ENCODE measurements around the gene QRICH1. TPM values are rescaled to one million over a fixed set of nuclear protein-coding genes. Genes with fewer than 3 reads are reported as not detected.

The QRICH1 gene
- total RNA-seq, 3 donors from 2014 or later: 73.1 to 115 (median 99.3) TPM

- peak overlapping the region; percentile 79 to 95 (median 91) for H3K4me3 ChIP-seq
- H3K36me3 ChIP-seq: peaks cover 38% of the 10 kb centered on the region
- H3K27ac ChIP-seq: peak overlapping the region; percentile 96
- no peak for DNase-seq (ENCODE audit: low spot score in 2 of 2)
- intact Hi-C loops (cut with DNase I; ENCODE audit: low total_unique reads): no loop called here
- no peak for TF ChIP-seq CTCF (IDR thresholded peaks at IDR 0.05)
- no peak for TF ChIP-seq POLR2AphosphoS5 (IDR thresholded peaks at IDR 0.05)
- TF ChIP-seq POLR2A (IDR thresholded peaks at IDR 0.05): no peak
- H3K27me3 ChIP-seq: no peaks in the 10 kb centered on the region
- H3K9me3 ChIP-seq: no peaks in the 10 kb centered on the region
- peaks cover 8 to 11% of the 10 kb centered on the region in 2 donors for H3K4me1 ChIP-seq
Measured at GRCh38 chr3:49119439-49119838, 25.6 kb upstream of the QRICH1 start.

- Histone ChIP-seq H3K27ac (peak overlapping the region; percentile 96), H3K4me1 (peaks cover 8 to 11% of the 10 kb centered on the region in 2 donors), H3K4me3 (peak overlapping the region in 2 of 3 donors; percentile 79 to 95), H3K36me3 (peaks cover 39% of the 10 kb centered on the region), H3K27me3 (no peaks in the 10 kb centered on the region), H3K9me3 (no peaks in the 10 kb centered on the region)
- TF ChIP-seq POLR2A (IDR thresholded peaks at IDR 0.05): no peak
- no peak for TF ChIP-seq CTCF (IDR thresholded peaks at IDR 0.05)
- no peak for TF ChIP-seq POLR2AphosphoS5 (IDR thresholded peaks at IDR 0.05)
- intact Hi-C loops (cut with DNase I; ENCODE audit: low total_unique reads): no loop called here
- no peak for DNase-seq (ENCODE audit: low spot score in 2 of 2)
Measured at GRCh38 chr3:49119036-49119435, 25.2 kb upstream of the QRICH1 start.

GRCh38 chr3:49112262-49112661, 18.4 kb upstream of the QRICH1 start:
- H3K36me3 ChIP-seq: peaks cover 56% of the 10 kb centered on the region

GRCh38 chr3:49111347-49111746, 17.5 kb upstream of the QRICH1 start:
- no peak for DNase-seq (ENCODE audit: low spot score in 2 of 2)
- TF ChIP-seq CTCF (IDR thresholded peaks at IDR 0.05) (no peak), POLR2A (IDR thresholded peaks at IDR 0.05) (no peak), POLR2AphosphoS5 (IDR thresholded peaks at IDR 0.05) (no peak)
- H3K9me3 ChIP-seq: no peaks in the 10 kb centered on the region
- peaks cover 49% of the 10 kb centered on the region for H3K36me3 ChIP-seq
- no peak overlapping the region for H3K27ac ChIP-seq
- H3K27me3 ChIP-seq: no peaks in the 10 kb centered on the region
- intact Hi-C loops (cut with DNase I; ENCODE audit: low total_unique reads): loop anchor here (1.0 kb wide), 1 partner anchor 25 kb away; no protein-coding TSS in a partner anchor
- no peak overlapping the region for H3K4me3 ChIP-seq
- no peaks in the 10 kb centered on the region for H3K4me1 ChIP-seq

More at GRCh38 chr3:49112262-49112661, 18.4 kb upstream of the QRICH1 start:
- intact Hi-C loops (cut with DNase I; ENCODE audit: low total_unique reads): no loop called here
- no peaks in the 10 kb centered on the region for H3K9me3 ChIP-seq
- no peak overlapping the region for H3K27ac ChIP-seq
- no peak for TF ChIP-seq POLR2AphosphoS5 (IDR thresholded peaks at IDR 0.05)
- no peak for TF ChIP-seq POLR2A (IDR thresholded peaks at IDR 0.05)
- no peak for TF ChIP-seq CTCF (IDR thresholded peaks at IDR 0.05)
- no peak for DNase-seq (ENCODE audit: low spot score in 2 of 2)
- H3K4me1 ChIP-seq: no peaks in the 10 kb centered on the region
- no peaks in the 10 kb centered on the region for H3K27me3 ChIP-seq
- H3K4me3 ChIP-seq: no peak overlapping the region

- intact Hi-C loops (cut with DNase I; ENCODE audit: low total_unique reads): loop anchor here (1.0 kb wide), 1 partner anchor 26 kb away; no protein-coding TSS in a partner anchor
- H3K27me3 ChIP-seq: no peaks in the 10 kb centered on the region
- no peak for DNase-seq (ENCODE audit: low spot score in 2 of 2)
- no peak overlapping the region for H3K27ac ChIP-seq
- peaks cover 43% of the 10 kb centered on the region for H3K36me3 ChIP-seq
- no peak for TF ChIP-seq CTCF (IDR thresholded peaks at IDR 0.05)
- TF ChIP-seq POLR2AphosphoS5 (IDR thresholded peaks at IDR 0.05): no peak
- no peak for TF ChIP-seq POLR2A (IDR thresholded peaks at IDR 0.05)
- H3K4me3 ChIP-seq: no peak overlapping the region
- no peaks in the 10 kb centered on the region for H3K9me3 ChIP-seq
- no peaks in the 10 kb centered on the region for H3K4me1 ChIP-seq
Measured at GRCh38 chr3:49110780-49111179, 16.9 kb upstream of the QRICH1 start.

Data from breast epithelium (tissue), 4 donors.